Measurements from ENCODE around the gene GUCY1B1.

DNA sequence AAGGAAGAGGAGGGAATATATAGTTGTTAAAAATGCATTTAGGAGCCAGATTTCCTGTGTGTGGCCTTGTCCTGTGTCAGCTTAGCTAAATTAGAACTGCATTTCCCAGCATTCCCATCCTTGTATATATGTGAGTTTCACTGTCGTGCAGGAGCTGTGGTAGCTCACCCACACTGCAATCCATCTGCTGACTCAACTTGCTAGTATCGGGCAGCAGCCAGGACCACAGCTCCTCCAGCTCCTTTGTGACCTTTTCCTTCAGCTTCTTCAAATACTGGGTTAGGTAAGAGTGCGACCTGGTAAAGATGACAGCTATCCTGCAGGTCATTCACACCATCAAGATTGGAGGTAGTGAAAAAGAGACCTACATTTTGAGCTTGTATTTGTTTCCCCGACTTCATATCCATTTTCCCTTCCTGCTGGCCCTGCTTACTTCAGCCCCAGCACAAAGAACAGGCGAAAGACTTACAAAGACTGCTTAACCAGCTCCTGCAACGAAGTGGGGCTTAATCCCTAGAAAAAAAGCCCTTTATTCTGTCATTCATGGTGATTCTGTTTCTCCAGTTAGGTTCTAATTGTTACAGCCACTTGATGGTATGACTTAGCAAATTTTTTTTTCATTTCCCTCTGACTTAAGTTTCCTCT, 95.9 kb downstream of the GUCY1B1 start:
- TF ChIP-seq, protein P1, sequence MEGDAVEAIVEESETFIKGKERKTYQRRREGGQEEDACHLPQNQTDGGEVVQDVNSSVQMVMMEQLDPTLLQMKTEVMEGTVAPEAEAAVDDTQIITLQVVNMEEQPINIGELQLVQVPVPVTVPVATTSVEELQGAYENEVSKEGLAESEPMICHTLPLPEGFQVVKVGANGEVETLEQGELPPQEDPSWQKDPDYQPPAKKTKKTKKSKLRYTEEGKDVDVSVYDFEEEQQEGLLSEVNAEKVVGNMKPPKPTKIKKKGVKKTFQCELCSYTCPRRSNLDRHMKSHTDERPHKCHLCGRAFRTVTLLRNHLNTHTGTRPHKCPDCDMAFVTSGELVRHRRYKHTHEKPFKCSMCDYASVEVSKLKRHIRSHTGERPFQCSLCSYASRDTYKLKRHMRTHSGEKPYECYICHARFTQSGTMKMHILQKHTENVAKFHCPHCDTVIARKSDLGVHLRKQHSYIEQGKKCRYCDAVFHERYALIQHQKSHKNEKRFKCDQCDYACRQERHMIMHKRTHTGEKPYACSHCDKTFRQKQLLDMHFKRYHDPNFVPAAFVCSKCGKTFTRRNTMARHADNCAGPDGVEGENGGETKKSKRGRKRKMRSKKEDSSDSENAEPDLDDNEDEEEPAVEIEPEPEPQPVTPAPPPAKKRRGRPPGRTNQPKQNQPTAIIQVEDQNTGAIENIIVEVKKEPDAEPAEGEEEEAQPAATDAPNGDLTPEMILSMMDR (IDR thresholded peaks at IDR 0.05), result no peak
- no peak for TF ChIP-seq POLR2A (IDR thresholded peaks at IDR 0.05)

Measured in esophagus squamous epithelium (tissue), 4 donors.